ENCODE data around the gene MISP3. TPM values are rescaled to one million over a fixed set of nuclear protein-coding genes. Genes with fewer than 3 reads are reported as not detected.
A peak's percentile ranks its signal among the peaks of the same experiment; 100 is the strongest.

The MISP3 gene
- total and polyA plus RNA-seq, 2 of the 8 experiments (the other 6 are each of a cell fraction or from before 2014, with no cell fraction given): 0.74 to 1.4 TPM

DNA sequence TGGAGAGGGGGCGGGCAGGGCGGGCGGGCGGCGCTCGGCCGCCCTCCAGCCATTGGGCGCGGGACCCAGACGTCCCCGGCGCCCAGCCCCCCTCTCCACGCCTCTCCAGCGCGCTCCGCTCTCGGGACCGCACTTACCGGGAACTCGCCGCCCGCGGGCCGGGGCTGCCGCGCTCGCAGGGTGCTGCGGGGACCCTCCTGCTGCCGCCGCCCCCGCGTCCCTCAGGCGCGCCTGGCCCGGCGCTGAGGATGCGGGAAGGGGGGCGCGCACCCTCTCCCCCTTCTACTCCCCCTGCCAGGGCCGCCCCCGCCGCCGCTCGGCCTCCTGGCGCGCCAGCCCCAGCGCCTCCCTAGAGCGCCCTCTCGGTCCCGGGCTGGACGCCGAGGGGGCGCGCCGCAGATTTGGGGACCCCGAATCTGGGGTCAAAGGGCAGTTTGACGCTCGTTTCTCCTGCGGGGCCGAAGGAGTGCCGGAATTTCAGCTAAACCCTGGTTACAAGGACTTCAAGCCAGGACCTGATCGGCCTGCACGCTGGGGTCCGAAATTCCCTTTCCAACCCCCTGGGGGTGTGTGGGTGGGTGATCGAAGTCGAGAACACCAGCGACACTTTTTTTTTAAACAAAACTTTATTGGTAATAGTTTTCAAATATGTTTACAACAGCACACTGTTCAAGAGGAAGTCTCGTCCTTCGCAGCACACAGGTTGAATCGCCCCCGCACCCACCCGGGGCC is 18.7 kb downstream of the MISP3 start:
- peaks cover 0 to 6% (median 2%) of the 10 kb centered on the region in 4 experiments; a peak in 4 of 7 replicates for H3K27me3 ChIP-seq (replicated peaks in 1 of 4; ENCODE audit: control insufficient read depth in 3 of 4, extremely low read depth in 1 of 4, insufficient read depth in 3 of 4, low read length in 3 of 4)
- peaks cover 3 to 5% (median 4%) of the 10 kb centered on the region in 4 experiments for H3K4me1 ChIP-seq (replicated peaks in 1 of 4; ENCODE audit: control insufficient read depth in 3 of 4, insufficient read depth in 4 of 4, low read length in 3 of 4)
- POLR2A ChIA-PET (ENCODE audit: partially characterized antibody): interaction anchor here (1.0 to 1.7 kb wide), 12 partner anchors 10 to 381 kb away, joined by 3 to 6 read pairs (median 4); partner anchors contain the start of genes ASF1B and PRKACA
- no peaks in the 10 kb centered on the region for H3K79me2 ChIP-seq (ENCODE audit: control insufficient read depth in 1 of 2, insufficient read depth in 2 of 2, low read length in 2 of 2)
- peaks cover 4 to 6% of the 10 kb centered on the region in 2 experiments for H4K20me1 ChIP-seq (replicated peaks in 1 of 2; ENCODE audit: control insufficient read depth in 1 of 2, insufficient read depth in 2 of 2, low read length in 2 of 2)
- no peak overlapping the region for H2BK120ac ChIP-seq (replicated peaks; ENCODE audit: low read depth, low read length)
- H4K91ac ChIP-seq (replicated peaks; ENCODE audit: insufficient read length, low read length): no peak overlapping the region
- H2AFZ ChIP-seq (ENCODE audit: low read length): no peak overlapping the region
- H2BK12ac ChIP-seq (ENCODE audit: low read depth, low read length): no peak overlapping the region
- H3K23me2 ChIP-seq (ENCODE audit: low read depth, low read length): peaks cover 11% of the 10 kb centered on the region
- H3K9me3 ChIP-seq (ENCODE audit: insufficient read depth in 2 of 2, low read depth in 1 of 2, low read length in 1 of 2): peaks cover 8% of the 10 kb centered on the region in 2 experiments; a peak in 3 of 4 replicates
- H3K4me2 ChIP-seq (ENCODE audit: insufficient read depth in 1 of 2, low read depth in 2 of 2, low read length in 2 of 2): peak overlapping the region; percentile 74 to 80
- no peak overlapping the region for H3K23ac ChIP-seq (ENCODE audit: insufficient read length)
- peak overlapping the region; percentile 48 to 83 (median 63) for H3K4me3 ChIP-seq (ENCODE audit: extremely low read depth in 1 of 4, insufficient read depth in 2 of 4, low read depth in 3 of 4, low read length in 4 of 4)
- no peak overlapping the region for H2BK15ac ChIP-seq (ENCODE audit: low read length)
- peak overlapping the region; percentile 22 for H4K5ac ChIP-seq (ENCODE audit: insufficient read length, low read depth, low read length)
- H3K4ac ChIP-seq (replicated peaks; ENCODE audit: insufficient read length, low read depth, low read length): no peak overlapping the region
- peak in 1 of 2 experiments; percentile 76 for DNase-seq (ENCODE audit: low read depth in 1 of 2, low spot score in 2 of 2)
- no peak overlapping the region for H3K14ac ChIP-seq (ENCODE audit: insufficient read length)
- no peak overlapping the region for H2AK5ac ChIP-seq (ENCODE audit: low read depth, low read length)
- no peak overlapping the region for H4K8ac ChIP-seq (ENCODE audit: extremely low read depth, insufficient read depth, low read length)
- H3K9ac ChIP-seq (replicated peaks in 1 of 4; ENCODE audit: extremely low read depth in 1 of 4, low read depth in 3 of 4, low read length in 3 of 4): peak overlapping the region; percentile 13 to 73 (median 26); a peak in 3 of 7 replicates
- H3K27ac ChIP-seq (ENCODE audit: low read depth, low read length): no peak overlapping the region
- CTCF ChIA-PET (ENCODE audit: partially characterized antibody): interaction anchor here (0.8 to 2.2 kb wide), 6 partner anchors 11 to 40 kb away, joined by 3 to 11 read pairs (median 5); a partner anchor contains a TSS
- H3K56ac ChIP-seq (replicated peaks; ENCODE audit: insufficient read length, low read depth, low read length): peak overlapping the region; percentile 30
- no peak overlapping the region for H2BK20ac ChIP-seq (ENCODE audit: low read length)
- H3K18ac ChIP-seq (ENCODE audit: extremely low read depth, low read length): no peak overlapping the region; the same call in 1 of the 2 replicates
- WGBS, 2 experiments (ENCODE audit: extremely low coverage in 1 of 2, insufficient coverage in 1 of 2, insufficient read length in 1 of 2, insufficient replicate concordance in 2 of 2, low coverage in 1 of 2, low lambda C conversion rate in 2 of 2, missing lambda C conversion rate in 1 of 2): 1% methylated on average over 38 of the region's 72 CpGs; no CpG with 5 or more reads in 1 of the 2 experiments
- no peak for FAIRE-seq
- no peaks in the 10 kb centered on the region for H3K79me1 ChIP-seq (ENCODE audit: low read depth, low read length)
- H3K36me3 ChIP-seq (ENCODE audit: control insufficient read depth in 2 of 4, insufficient read depth in 4 of 4, low read length in 3 of 4): peaks cover 0 to 13% (median 4%) of the 10 kb centered on the region in 4 experiments; a peak in 3 of 8 replicates
- H2BK5ac ChIP-seq (ENCODE audit: low read depth, low read length): no peak overlapping the region
- peak in 1 of 2 experiments; percentile 64; a peak in 1 of 4 replicates for TF ChIP-seq HDAC2 (IDR thresholded peaks at IDR 0.05; ENCODE audit: borderline replicate concordance in 1 of 2, low read depth in 2 of 2, low read length in 2 of 2)
- no peak for TF ChIP-seq CBX8 (IDR thresholded peaks at IDR 0.05; ENCODE audit: borderline replicate concordance, low read depth, low read length)
- TF ChIP-seq RAD21 (IDR thresholded peaks at IDR 0.05 in 1 of 2, conservative IDR thresholded peaks at IDR 0.05 in 1 of 2; ENCODE audit: low read depth in 2 of 2, low read length in 2 of 2): no peak
- TF ChIP-seq EGR1 (IDR thresholded peaks at IDR 0.05; ENCODE audit: borderline replicate concordance, low read depth, low read length): peak; percentile 70; the same call in 1 of the 2 replicates
- TF ChIP-seq TBP (IDR thresholded peaks at IDR 0.05; ENCODE audit: low read depth, low read length): no peak
- 0 out of 2 replicates have a peak, but pooled peaks have one; percentile 65 for TF ChIP-seq RBBP5 (IDR thresholded peaks at IDR 0.05; ENCODE audit: borderline replicate concordance, low read depth, low read length)
- TF ChIP-seq KDM4A (IDR thresholded peaks at IDR 0.05; ENCODE audit: low read depth, low read length, severe bottlenecking): peak; percentile 90
- peak; percentile 68 for TF ChIP-seq ASH2L (IDR thresholded peaks at IDR 0.05; ENCODE audit: low read length)
- TF ChIP-seq GABPA (IDR thresholded peaks at IDR 0.05; ENCODE audit: borderline replicate concordance, insufficient read depth, low read length): no peak
- TF ChIP-seq TEAD4 (IDR thresholded peaks at IDR 0.05; ENCODE audit: low read depth, low read length): peak; percentile 28; the same call in 1 of the 2 replicates
